ENCODE results near the gene TRIM2. TPM values are rescaled to one million over a fixed set of nuclear protein-coding genes. Genes with fewer than 3 reads are reported as not detected.
"Not testable (repeated sequence)": the region's sequence is repeated elsewhere in the genome, so short reads cannot be mapped to it uniquely, and the experiment has no call there.

Gene TRIM2
- total RNA-seq, 1 donor from 2014 or later, result 83.1 TPM

GRCh38 chr4:153159728-153160221 is 44.5 kb upstream of the TRIM2 start:
- no peak overlapping the region for H3K4me3 Mint-ChIP-seq
- H3K9me3 Mint-ChIP-seq, result no peaks in the 10 kb centered on the region

GRCh38 chr4:153160821-153161220 is 43.4 kb upstream of the TRIM2 start:
- no peak for DNase-seq (ENCODE audit: extremely low spot score, unreplicated experiment)
- H3K4me3 Mint-ChIP-seq, result no peak overlapping the region
- H3K4me1 Mint-ChIP-seq (ENCODE audit: unreplicated experiment), result peaks cover 14% of the 10 kb centered on the region
- H3K27ac Mint-ChIP-seq, result no peak overlapping the region
- no peaks in the 10 kb centered on the region for H3K9me3 Mint-ChIP-seq
- no peaks in the 10 kb centered on the region for H3K36me3 Mint-ChIP-seq
- no peak for TF ChIP-seq CTCF (conservative IDR thresholded peaks at IDR 0.05)
- no peaks in the 10 kb centered on the region for H3K27me3 Mint-ChIP-seq

More at GRCh38 chr4:153159728-153160221, 44.5 kb upstream of the TRIM2 start:
- Mint-ChIP-seq H3K4me1 (ENCODE audit: unreplicated experiment) (peaks cover 22% of the 10 kb centered on the region), H3K27ac (no peak overlapping the region), H3K36me3 (no peaks in the 10 kb centered on the region), H3K27me3 (peaks cover 6% of the 10 kb centered on the region)
- no peak for DNase-seq (ENCODE audit: extremely low spot score, unreplicated experiment)
- no peak for TF ChIP-seq CTCF (conservative IDR thresholded peaks at IDR 0.05)

- no peak for TF ChIP-seq CTCF (conservative IDR thresholded peaks at IDR 0.05)
- H3K36me3 Mint-ChIP-seq, result no peaks in the 10 kb centered on the region
- H3K27me3 Mint-ChIP-seq, result no peaks in the 10 kb centered on the region
- DNase-seq (ENCODE audit: extremely low spot score, unreplicated experiment), result no peak
- no peaks in the 10 kb centered on the region for H3K9me3 Mint-ChIP-seq
- H3K4me3 Mint-ChIP-seq, result no peak overlapping the region
- H3K4me1 Mint-ChIP-seq (ENCODE audit: unreplicated experiment), result peaks cover 8% of the 10 kb centered on the region
- H3K27ac Mint-ChIP-seq, result no peak overlapping the region
Observed at GRCh38 chr4:153161226-153161963, 42.8 kb upstream of the TRIM2 start.

- H3K36me3 Mint-ChIP-seq; H3K9me3 Mint-ChIP-seq; H3K4me1 Mint-ChIP-seq (ENCODE audit: unreplicated experiment); H3K27me3 Mint-ChIP-seq; DNase-seq (ENCODE audit: extremely low spot score, unreplicated experiment); H3K27ac Mint-ChIP-seq; H3K4me3 Mint-ChIP-seq: not testable (repeated sequence)
Observed at GRCh38 chr4:153165236-153165635, 39.0 kb upstream of the TRIM2 start.

GRCh38 chr4:153166716-153167501 is 37.3 kb upstream of the TRIM2 start:
- Mint-ChIP-seq H3K27me3 (no peaks in the 10 kb centered on the region), H3K4me1 (ENCODE audit: unreplicated experiment) (peaks cover 1% of the 10 kb centered on the region), H3K27ac (no peak overlapping the region), H3K36me3 (no peaks in the 10 kb centered on the region), H3K9me3 (no peaks in the 10 kb centered on the region), H3K4me3 (no peak overlapping the region)
- no peak for TF ChIP-seq CTCF (conservative IDR thresholded peaks at IDR 0.05)
- DNase-seq (ENCODE audit: extremely low spot score, unreplicated experiment), result no peak

GRCh38 chr4:153169776-153170175 is 34.5 kb upstream of the TRIM2 start:
- Mint-ChIP-seq H3K36me3 (no peaks in the 10 kb centered on the region), H3K4me3 (no peak overlapping the region), H3K27me3 (no peaks in the 10 kb centered on the region), H3K4me1 (ENCODE audit: unreplicated experiment) (no peaks in the 10 kb centered on the region), H3K27ac (no peak overlapping the region), H3K9me3 (no peaks in the 10 kb centered on the region)
- no peak for DNase-seq (ENCODE audit: extremely low spot score, unreplicated experiment)
- no peak for TF ChIP-seq CTCF (conservative IDR thresholded peaks at IDR 0.05)
